Measurements from ENCODE around the gene CXCL17. TPM values are rescaled to one million over a fixed set of nuclear protein-coding genes. Genes with fewer than 3 reads are reported as not detected.

The CXCL17 gene
- total RNA-seq, 1 donor from 2014 or later, result not detected

- Mint-ChIP-seq H3K27me3 (ENCODE audit: low read depth, unreplicated experiment) (peaks cover 23% of the 10 kb centered on the region), H3K9me3 (ENCODE audit: unreplicated experiment) (peaks cover 2% of the 10 kb centered on the region), H3K4me1 (ENCODE audit: low read depth, unreplicated experiment) (no peaks in the 10 kb centered on the region), H3K4me3 (ENCODE audit: unreplicated experiment) (no peak within 1 kb of the TSS), H3K36me3 (ENCODE audit: low read depth, unreplicated experiment) (no peaks in the 10 kb centered on the region), H3K27ac (ENCODE audit: unreplicated experiment) (no peak within 1 kb of the TSS)
- Histone ChIP-seq H3K79me2 (ENCODE audit: insufficient read depth, low read length) (no peaks in the 10 kb centered on the region), H3K9ac (ENCODE audit: low read length) (no peak within 1 kb of the TSS), H2AFZ (ENCODE audit: low read depth, low read length) (no peak within 1 kb of the TSS), H3K9me3 (ENCODE audit: insufficient read depth, low read depth, low read length) (no peaks in the 10 kb centered on the region), H3K36me3 (ENCODE audit: insufficient read depth, low read length) (no peaks in the 10 kb centered on the region), H3K4me3 (ENCODE audit: insufficient read depth, low read depth, low read length) (no peak within 1 kb of the TSS), H3K27me3 (ENCODE audit: insufficient read depth, low read length) (peaks cover 12% of the 10 kb centered on the region), H3K4me1 (ENCODE audit: insufficient read depth, low read length) (no peaks in the 10 kb centered on the region), H3K27ac (ENCODE audit: low read depth, low read length) (no peak within 1 kb of the TSS), H3K4me2 (ENCODE audit: low read length) (no peak within 1 kb of the TSS), H4K20me1 (ENCODE audit: insufficient read depth, low read length) (no peaks in the 10 kb centered on the region)
- no peak for TF ChIP-seq EZH2 (IDR thresholded peaks at IDR 0.05; ENCODE audit: insufficient read depth, low read length)
- no peak for TF ChIP-seq CTCF (IDR thresholded peaks at IDR 0.05; ENCODE audit: insufficient read depth, low read depth, low read length)
- FAIRE-seq (no peak), DNase-seq (ENCODE audit: low read depth) (no peak)
Measured at GRCh38 chr19:42389899-42390298, 52.8 kb downstream of the CXCL17 start, which contains the start of gene CNFN. TSS of gene CNFN (minus strand) at chr19:42390297. CDS start at chr19:42389037, 1,260 bp downstream.

GRCh38 chr19:42388851-42389489, 53.8 kb downstream of the CXCL17 start:
- H3K9ac ChIP-seq (ENCODE audit: low read length), result no peak overlapping the region
- no peak overlapping the region for H3K4me3 ChIP-seq (ENCODE audit: insufficient read depth, low read depth, low read length)
- peaks cover 2% of the 10 kb centered on the region for H3K9me3 Mint-ChIP-seq (ENCODE audit: unreplicated experiment)
- no peaks in the 10 kb centered on the region for H3K36me3 ChIP-seq (ENCODE audit: insufficient read depth, low read length)
- TF ChIP-seq EZH2 (IDR thresholded peaks at IDR 0.05; ENCODE audit: insufficient read depth, low read length) (no peak), CTCF (IDR thresholded peaks at IDR 0.05; ENCODE audit: insufficient read depth, low read depth, low read length) (no peak)
- no peak overlapping the region for H2AFZ ChIP-seq (ENCODE audit: low read depth, low read length)
- H3K4me3 Mint-ChIP-seq (ENCODE audit: unreplicated experiment), result no peak overlapping the region
- no peaks in the 10 kb centered on the region for H3K79me2 ChIP-seq (ENCODE audit: insufficient read depth, low read length)
- DNase-seq (ENCODE audit: low read depth) (no peak), FAIRE-seq (no peak)
- H3K27ac ChIP-seq (ENCODE audit: low read depth, low read length), result no peak overlapping the region
- H3K27me3 ChIP-seq (ENCODE audit: insufficient read depth, low read length), result peaks cover 12% of the 10 kb centered on the region
- H3K36me3 Mint-ChIP-seq (ENCODE audit: low read depth, unreplicated experiment), result no peaks in the 10 kb centered on the region
- H3K4me1 Mint-ChIP-seq (ENCODE audit: low read depth, unreplicated experiment), result no peaks in the 10 kb centered on the region
- H3K27ac Mint-ChIP-seq (ENCODE audit: unreplicated experiment), result no peak overlapping the region
- no peaks in the 10 kb centered on the region for H3K4me1 ChIP-seq (ENCODE audit: insufficient read depth, low read length)
- H3K9me3 ChIP-seq (ENCODE audit: insufficient read depth, low read depth, low read length), result no peaks in the 10 kb centered on the region
- H3K27me3 Mint-ChIP-seq (ENCODE audit: low read depth, unreplicated experiment), result peaks cover 23% of the 10 kb centered on the region
- H3K4me2 ChIP-seq (ENCODE audit: low read length), result no peak overlapping the region
- H4K20me1 ChIP-seq (ENCODE audit: insufficient read depth, low read length), result no peaks in the 10 kb centered on the region
